ENCODE data around the gene TEX19.

- no peak for TF ChIP-seq POLR2AphosphoS5 (IDR thresholded peaks at IDR 0.05)
- TF ChIP-seq, protein P1, sequence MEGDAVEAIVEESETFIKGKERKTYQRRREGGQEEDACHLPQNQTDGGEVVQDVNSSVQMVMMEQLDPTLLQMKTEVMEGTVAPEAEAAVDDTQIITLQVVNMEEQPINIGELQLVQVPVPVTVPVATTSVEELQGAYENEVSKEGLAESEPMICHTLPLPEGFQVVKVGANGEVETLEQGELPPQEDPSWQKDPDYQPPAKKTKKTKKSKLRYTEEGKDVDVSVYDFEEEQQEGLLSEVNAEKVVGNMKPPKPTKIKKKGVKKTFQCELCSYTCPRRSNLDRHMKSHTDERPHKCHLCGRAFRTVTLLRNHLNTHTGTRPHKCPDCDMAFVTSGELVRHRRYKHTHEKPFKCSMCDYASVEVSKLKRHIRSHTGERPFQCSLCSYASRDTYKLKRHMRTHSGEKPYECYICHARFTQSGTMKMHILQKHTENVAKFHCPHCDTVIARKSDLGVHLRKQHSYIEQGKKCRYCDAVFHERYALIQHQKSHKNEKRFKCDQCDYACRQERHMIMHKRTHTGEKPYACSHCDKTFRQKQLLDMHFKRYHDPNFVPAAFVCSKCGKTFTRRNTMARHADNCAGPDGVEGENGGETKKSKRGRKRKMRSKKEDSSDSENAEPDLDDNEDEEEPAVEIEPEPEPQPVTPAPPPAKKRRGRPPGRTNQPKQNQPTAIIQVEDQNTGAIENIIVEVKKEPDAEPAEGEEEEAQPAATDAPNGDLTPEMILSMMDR (IDR thresholded peaks at IDR 0.05), result no peak
Observed at GRCh38 chr17:82319619-82320062, 39.4 kb upstream of the TEX19 start.
